Stimulated activated CD4-positive, alpha-beta T cell treated with anti-CD3 and anti-CD28 coated beads, Interleukin-4, amount 100 ng/mL, for 24 hours (primary cell): ENCODE results near the gene N4BP2L2.

ENCODE experiments used
- DNase-seq: peaks from one replicate; pipeline ENCODE4 v3.0.0-alpha.2; 2020

Gene N4BP2L2

DNA sequence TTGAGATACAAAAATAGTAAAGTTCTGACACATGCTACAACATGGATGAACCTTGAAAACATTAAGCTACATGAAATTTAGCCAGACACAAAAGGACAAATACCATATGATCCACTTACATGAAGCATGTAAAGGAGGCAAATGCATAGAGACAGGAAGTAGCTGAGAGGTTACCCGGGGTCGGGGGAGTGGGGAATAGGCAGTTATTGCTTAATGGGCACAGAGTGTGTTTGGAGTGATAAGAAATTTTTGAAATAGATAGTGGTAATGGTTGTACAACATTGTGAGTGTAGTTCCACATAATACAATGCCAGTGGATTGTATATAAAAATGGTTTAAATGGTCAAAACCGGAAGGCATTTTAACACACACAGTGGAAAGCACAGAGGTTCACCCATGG lies 115.0 kb downstream of the N4BP2L2 start:
- no peak for DNase-seq

DNA sequence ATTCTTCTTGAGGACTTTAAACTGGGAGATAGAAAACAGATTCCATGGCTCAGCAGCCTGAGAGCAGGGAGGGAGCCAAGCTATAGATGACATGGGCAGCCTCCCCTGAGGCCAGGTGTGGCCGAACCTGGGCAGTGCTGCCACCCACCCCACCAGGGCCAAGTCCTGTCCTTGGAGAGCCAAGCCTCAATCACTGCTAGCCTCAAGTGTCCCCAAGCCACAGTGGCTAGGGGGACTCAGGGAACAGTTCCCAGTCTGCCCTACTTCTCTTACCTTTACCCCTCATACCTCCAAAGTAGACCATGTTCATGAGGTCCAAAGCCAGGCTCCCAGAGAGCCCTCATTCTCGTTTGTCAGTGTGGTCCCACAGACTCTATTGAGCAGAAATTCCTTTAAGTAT lies 118.7 kb downstream of the N4BP2L2 start:
- no peak for DNase-seq

DNA sequence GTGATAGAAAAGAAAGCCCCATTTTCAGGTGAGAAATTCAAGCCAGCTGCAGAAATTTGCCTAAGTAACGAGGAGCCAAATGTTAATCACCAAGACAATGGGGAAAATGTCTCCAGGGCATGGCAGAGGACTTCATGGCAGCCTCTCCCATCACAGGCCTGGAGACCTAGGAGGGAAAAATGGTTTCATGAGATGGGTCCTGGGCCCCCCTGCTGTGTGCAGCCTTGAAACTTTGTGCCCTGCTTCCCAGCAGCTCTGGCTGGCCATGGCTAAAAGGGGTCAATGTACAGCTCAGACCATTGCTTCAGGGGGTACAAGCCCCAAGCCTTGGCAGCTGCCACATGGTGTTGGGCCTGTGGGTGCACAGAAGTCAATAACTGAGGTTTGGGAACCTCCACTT lies 120.6 kb downstream of the N4BP2L2 start:
- no peak for DNase-seq

DNA sequence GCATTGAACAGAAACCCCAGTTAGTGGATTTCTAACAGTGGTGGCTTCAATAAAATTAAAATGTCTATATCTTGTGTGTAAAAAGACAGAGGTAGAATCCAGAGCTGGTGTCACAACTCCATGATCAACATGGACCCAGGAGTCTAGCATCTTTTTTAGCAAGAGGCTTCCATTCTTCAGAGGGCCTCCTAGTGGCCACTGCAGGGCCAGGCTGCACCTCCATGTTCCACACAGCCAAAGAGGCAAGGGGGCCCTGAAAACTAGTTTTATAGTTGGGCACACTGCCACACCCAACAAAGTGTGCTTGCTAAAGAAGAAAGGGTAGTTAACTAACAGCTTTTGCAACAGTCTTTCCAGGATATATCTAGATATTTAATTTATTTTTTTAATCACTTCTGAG lies 123.6 kb downstream of the N4BP2L2 start:
- no peak for DNase-seq

DNA sequence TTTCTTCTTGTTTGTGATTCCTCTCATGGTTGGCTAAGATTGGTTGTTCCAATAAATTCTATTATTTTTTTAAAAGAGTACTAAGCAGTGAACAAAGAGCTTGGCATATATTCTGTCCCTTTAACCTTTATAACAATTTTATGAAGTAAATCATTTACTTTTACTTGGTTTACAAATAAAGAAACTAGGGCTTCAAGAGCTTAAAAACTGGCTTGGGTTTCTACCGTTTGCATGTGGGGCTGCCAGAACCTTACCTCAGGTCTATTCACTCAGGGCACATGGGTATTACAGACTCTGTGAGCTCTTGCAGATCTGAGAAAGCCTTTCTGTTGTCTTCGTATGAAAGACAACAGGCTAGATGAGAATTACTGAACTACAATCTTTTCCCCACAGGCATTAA lies 124.0 kb downstream of the N4BP2L2 start:
- DNase-seq: no peak

DNA sequence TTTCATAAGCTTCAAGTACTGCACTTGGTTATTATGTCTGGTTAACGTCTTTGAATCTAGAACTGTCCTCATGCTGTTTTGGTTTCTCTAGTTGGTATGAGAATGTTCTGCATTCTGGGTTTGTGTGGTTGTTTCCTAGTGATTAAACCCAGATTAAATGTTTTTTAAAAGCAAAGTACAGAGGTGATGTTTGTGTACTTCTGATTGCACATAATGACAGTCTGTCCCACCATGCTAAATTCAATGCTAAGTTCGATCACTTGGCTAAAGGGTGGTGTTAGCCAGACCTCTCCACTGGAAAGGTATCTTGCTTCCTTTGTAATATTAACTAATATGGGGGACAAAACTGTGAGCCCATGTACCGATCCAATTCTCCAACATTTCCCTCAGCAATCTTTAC lies 125.3 kb downstream of the N4BP2L2 start:
- DNase-seq: no peak

DNA sequence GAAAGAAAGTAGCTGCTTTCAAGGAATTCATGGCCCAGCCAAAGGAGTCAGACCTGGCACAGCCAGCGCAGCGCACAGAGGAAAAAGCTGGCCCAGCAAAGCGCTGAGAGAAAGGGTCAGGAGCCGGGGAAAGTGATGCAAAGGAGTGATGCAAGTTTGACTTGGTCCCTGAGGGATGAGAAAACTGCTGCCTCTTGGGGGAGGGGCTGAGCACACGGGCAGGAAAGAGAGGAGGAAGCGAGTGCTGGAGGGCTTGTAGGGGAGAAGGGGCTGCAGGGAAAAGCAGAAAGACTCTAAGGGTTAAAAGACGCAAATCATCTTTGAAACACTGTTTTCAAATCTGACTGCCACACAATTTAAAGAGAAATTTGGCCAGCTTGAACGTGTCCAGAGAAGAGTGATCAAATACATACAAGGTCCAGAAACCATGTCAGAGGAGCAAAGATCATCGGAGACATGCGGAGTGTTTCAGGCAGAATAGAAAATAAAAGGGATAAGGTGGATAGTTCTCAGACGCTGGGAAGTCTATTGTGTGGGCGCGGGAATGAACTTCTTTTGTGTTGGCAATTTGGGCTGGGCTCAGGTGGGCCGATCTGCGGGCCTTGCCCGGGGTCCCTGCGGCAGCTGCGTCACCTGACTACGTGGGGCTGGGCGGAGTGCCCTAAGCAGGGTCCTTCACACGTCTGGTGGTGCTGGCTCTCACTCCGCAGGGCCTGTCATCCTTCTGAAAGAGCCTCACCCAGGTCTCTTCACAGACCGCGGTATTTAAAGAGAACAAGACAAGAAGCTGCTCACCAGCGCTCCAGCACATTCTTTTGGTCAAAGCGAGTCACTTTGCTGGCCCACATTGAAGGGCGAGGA lies 128.8 kb downstream of the N4BP2L2 start:
- DNase-seq: no peak

DNA sequence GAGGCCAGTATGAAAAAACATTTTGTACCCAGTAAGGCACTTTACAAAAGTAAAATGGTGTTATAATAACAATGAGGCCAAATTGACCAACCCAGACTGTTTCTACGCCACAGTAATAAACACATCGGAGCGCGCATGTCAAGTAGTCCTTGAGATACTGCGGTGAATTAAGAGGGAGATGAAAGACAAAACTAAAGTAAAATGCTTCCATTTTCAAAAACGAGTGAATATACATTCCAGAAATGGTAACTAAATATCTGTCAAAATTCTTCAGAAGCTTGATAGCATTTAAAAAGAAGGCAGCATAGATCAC lies 129.6 kb downstream of the N4BP2L2 start:
- DNase-seq: no peak

DNA sequence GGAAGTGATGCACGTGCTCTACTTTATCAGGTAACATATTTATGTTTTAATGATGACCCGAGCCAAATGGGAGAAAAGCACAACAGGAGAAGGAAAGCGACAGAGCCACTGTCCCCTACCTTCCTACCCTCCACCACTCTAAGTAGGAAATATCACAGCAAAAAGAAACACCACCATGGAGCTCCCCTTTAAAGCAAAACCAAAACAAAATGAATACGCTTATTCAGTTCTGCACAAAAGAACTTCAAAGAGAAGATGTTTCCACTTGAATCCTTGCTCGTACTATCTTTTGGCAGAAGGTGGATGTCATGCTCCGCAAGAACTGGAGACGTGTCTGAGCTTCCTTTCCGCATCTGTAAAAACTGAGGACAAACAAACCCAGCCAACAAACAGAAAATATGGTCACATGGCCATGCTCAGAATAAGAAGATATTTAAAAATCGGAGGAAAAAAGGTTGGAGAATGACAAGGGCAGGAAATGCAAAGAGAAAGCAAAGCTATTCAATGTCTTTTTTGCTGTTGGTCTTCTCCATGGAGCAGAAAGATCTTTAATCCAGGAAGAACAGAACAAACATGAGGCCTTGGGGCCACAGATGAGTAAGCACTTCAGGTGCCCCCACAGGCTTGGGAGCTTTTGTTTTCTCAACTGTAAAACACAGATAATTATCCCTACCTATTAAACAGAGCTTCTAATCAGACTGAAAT lies 130.1 kb downstream of the N4BP2L2 start:
- DNase-seq: no peak

DNA sequence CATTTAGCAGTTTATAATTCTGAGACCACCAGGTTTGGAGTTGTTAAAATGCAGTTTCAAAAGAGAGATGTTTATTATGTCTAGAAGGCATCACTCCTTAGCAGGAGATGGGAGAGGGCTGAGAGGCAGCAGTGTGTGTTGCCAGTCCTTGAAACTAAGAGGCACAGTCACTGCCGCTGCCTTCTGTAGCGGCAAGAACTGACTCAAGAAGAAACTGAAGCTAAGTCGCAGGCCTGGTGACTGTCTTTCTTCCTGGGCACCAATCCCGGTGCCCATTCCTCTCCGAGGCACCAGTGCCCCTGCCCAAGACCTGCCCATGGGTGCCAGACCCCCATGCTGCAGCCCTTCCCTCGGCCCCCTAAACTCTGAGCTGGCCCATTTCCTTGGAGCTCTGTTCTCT lies 130.7 kb downstream of the N4BP2L2 start:
- DNase-seq: no peak

DNA sequence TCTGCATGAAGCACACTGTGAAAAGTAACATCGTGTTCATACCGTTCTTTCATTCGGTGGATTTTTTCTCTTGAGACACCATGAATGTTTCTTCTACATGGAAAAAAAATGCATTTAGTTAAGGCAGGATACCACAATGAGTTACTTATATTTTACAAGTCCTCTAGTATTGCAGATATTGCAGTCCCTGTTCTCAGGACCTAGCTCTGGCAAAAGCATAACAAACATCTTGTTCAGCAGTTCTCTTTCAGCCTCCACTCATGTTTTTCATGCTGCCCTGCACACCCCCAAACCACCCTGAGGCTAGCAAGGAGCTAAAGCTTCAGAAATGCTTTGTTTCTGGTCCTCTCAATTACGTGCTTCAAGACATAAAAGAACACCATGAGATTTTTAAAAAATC lies 135.5 kb downstream of the N4BP2L2 start:
- DNase-seq: no peak

DNA sequence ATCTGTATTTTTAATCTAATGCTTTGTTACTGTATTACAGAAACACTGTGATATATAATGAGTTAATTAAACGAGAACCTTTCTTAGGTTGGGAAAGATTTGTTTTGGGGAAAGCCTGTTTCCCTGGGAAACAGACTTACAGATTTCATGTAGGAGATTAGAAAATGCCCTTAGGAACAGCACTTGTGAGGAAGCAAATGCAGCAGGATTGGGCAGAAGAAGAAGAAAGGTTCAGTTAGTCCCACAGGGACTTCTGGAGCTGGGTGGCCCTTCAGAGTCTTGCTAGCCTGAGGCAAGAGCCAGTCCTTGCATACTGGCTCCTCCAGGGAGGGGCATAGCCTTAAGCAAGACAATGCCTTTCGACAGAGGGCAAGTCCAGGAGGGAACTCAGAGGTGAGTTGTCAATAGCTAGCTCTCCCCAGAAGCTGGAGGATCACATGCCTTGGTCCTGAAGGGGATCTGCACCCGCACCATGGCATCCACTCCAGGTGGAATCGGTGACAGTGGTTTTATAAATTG lies 147.4 kb downstream of the N4BP2L2 start:
- DNase-seq: no peak

DNA sequence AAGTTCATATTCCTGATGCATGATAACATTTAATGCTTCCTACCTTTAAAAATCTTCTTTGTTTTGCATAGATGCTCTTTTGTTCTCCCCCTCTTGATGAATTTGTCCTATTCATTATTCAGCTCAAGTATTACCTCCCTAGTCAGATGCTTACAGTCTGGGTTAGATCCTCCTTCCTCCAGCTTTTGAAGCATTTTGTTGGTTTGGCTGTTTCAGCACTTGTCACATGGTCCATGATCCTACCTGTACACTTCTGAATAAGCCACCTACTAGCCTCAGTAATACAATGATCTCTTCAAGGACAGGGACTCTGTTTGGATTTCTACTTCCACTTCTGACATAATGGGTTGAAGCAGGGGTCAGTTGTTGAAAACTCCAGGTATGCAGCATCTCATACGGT lies 148.1 kb downstream of the N4BP2L2 start:
- DNase-seq: no peak

DNA sequence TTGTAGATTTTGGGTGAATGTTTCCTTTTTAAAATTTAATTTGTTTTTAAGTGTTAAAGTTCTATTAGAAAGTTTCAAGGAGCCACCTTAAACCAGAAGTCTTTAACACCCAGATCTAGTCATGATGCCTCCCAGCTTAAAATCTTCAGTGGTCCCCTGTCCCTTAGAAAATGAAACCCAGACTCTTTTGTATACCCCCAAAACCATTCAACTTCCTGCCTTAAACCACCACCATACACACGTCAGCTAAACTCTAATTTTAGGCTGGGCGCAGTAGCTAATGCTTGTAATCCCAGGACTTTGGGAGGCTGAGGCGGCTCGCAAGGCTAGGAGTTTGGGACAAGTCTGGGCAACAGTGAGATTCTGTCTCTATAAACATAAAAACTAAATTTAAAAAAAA lies 148.5 kb downstream of the N4BP2L2 start:
- DNase-seq: no peak

DNA sequence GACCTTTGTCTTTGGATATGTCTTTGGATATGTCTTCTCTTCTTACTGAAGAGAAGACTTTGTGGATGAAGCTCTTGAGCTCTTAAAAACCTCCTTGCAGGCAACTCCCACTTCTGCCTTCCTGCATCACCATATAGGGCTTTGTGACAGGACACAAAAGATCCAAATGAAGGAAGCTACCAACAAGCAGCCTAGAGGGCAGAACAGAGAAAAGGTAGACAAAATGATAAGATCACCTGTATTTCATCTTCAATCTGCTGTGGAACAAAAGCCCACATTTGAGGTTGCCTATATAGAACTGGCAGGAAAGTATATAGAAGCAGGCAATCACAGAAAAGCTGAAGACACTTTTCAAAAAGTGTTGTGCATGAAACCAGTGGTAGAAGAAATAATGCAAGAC lies 153.2 kb downstream of the N4BP2L2 start:
- no peak for DNase-seq

DNA sequence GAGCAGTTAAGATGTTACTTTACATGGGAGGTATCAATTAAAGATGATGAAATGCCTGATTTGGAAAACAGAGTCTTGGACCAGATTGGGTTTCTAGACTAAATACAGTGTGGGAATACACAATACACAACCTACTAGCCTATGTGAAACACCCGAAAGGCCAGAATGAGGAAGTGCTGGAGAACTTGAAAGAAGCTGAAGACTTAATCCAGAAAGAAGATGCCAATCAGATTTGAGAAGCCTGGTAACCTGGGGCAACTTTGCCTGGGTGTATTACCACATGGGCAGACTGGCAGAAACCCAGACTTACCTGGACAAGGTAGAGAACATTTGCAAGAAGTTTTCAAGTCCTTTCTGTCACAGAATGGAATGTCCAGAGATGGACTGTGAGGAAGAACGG lies 153.9 kb downstream of the N4BP2L2 start:
- DNase-seq: no peak

DNA sequence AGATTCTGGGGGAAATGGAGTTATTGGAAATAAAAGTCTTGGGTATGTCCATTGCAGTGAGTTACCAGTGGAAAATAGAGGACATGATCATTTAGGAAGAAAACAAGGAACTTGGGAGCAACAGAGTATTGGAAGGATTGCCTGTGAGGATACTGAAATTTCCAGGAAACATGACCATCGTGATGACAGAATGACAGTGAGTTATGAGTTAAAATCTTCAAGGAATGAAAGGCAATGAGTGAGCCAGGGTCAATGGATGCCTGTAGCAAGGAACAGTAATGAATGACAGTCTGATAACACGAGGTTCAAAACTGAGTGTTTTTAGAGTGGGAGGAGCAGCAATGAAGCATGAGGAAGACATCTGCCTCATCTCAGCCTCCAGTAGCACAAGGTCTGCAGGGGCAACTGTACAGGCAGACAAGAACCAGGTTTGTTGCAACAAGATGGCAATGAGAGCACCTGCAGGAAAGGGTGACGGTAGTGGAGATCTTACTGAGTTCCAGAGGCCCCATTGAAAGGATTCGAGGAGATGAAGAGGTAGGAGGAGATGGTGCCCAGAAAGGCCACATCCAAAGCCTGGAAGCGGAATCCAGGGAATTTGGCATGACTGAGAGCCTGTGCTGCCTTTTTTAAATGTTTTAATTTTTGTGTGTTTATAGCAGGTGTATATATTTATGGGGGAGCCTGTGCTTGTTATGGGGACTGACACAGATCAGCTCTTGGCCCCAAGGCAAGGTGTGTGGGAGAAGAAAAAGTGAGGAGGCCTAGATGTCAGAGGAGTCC lies 154.6 kb downstream of the N4BP2L2 start:
- no peak for DNase-seq
